ENCODE measurements around the gene KCND3.

Gene KCND3

GRCh38 chr1:111841746-111842145 lies 147.7 kb downstream of the KCND3 start:
- H3K36me3 ChIP-seq (ENCODE audit: control insufficient read depth, insufficient read depth, low read length), result no peaks in the 10 kb centered on the region
- no peaks in the 10 kb centered on the region for H3K9me3 ChIP-seq (ENCODE audit: control insufficient read depth, low read length)
- no peak overlapping the region for H3K27ac ChIP-seq (ENCODE audit: insufficient read depth, low read depth, low read length, poor library complexity, severe bottlenecking)
- 92 to 96% methylated on average over 1 to 2 of the region's 2 CpGs for WGBS, 2 experiments
- H3K4me3 ChIP-seq (ENCODE audit: insufficient read depth, low read depth, low read length), result no peak overlapping the region
- H3K4me1 ChIP-seq (ENCODE audit: control insufficient read depth, insufficient read depth, low read length), result no peaks in the 10 kb centered on the region
- H3K27me3 ChIP-seq (ENCODE audit: control insufficient read depth, insufficient read depth, low read length, poor library complexity, severe bottlenecking), result no peaks in the 10 kb centered on the region

- H3K4me3 ChIP-seq (ENCODE audit: insufficient read depth, low read depth, low read length), result no peak overlapping the region
- H3K36me3 ChIP-seq (ENCODE audit: control insufficient read depth, insufficient read depth, low read length), result no peaks in the 10 kb centered on the region
- WGBS, 2 experiments, result 84 to 88% methylated on average over 7 of the region's 7 CpGs
- no peaks in the 10 kb centered on the region for H3K27me3 ChIP-seq (ENCODE audit: control insufficient read depth, insufficient read depth, low read length, poor library complexity, severe bottlenecking)
- H3K9me3 ChIP-seq (ENCODE audit: control insufficient read depth, low read length), result no peaks in the 10 kb centered on the region
- no peaks in the 10 kb centered on the region for H3K4me1 ChIP-seq (ENCODE audit: control insufficient read depth, insufficient read depth, low read length)
- H3K27ac ChIP-seq (ENCODE audit: insufficient read depth, low read depth, low read length, poor library complexity, severe bottlenecking), result no peak overlapping the region
Measured at GRCh38 chr1:111841189-111841588, 148.3 kb downstream of the KCND3 start.

- no peak overlapping the region for H3K4me3 ChIP-seq (ENCODE audit: insufficient read depth, low read depth, low read length)
- 86 to 89% methylated on average over 7 of the region's 7 CpGs for WGBS, 2 experiments
- no peaks in the 10 kb centered on the region for H3K36me3 ChIP-seq (ENCODE audit: control insufficient read depth, insufficient read depth, low read length)
- H3K4me1 ChIP-seq (ENCODE audit: control insufficient read depth, insufficient read depth, low read length), result no peaks in the 10 kb centered on the region
- no peak overlapping the region for H3K27ac ChIP-seq (ENCODE audit: insufficient read depth, low read depth, low read length, poor library complexity, severe bottlenecking)
- no peaks in the 10 kb centered on the region for H3K9me3 ChIP-seq (ENCODE audit: control insufficient read depth, low read length)
- H3K27me3 ChIP-seq (ENCODE audit: control insufficient read depth, insufficient read depth, low read length, poor library complexity, severe bottlenecking), result no peaks in the 10 kb centered on the region
Measured at GRCh38 chr1:111837393-111837792, 152.1 kb downstream of the KCND3 start.

GRCh38 chr1:111836111-111836510 lies 153.4 kb downstream of the KCND3 start:
- Histone ChIP-seq H3K4me1 (ENCODE audit: control insufficient read depth, insufficient read depth, low read length) (no peaks in the 10 kb centered on the region), H3K27ac (ENCODE audit: insufficient read depth, low read depth, low read length, poor library complexity, severe bottlenecking) (no peak overlapping the region), H3K27me3 (ENCODE audit: control insufficient read depth, insufficient read depth, low read length, poor library complexity, severe bottlenecking) (no peaks in the 10 kb centered on the region), H3K36me3 (ENCODE audit: control insufficient read depth, insufficient read depth, low read length) (no peaks in the 10 kb centered on the region), H3K4me3 (ENCODE audit: insufficient read depth, low read depth, low read length) (no peak overlapping the region), H3K9me3 (ENCODE audit: control insufficient read depth, low read length) (no peaks in the 10 kb centered on the region)
- WGBS, 2 experiments, result 96% methylated on average over 7 of the region's 7 CpGs

GRCh38 chr1:111835514-111835913 lies 154.0 kb downstream of the KCND3 start:
- Histone ChIP-seq H3K27me3 (ENCODE audit: control insufficient read depth, insufficient read depth, low read length, poor library complexity, severe bottlenecking) (no peaks in the 10 kb centered on the region), H3K36me3 (ENCODE audit: control insufficient read depth, insufficient read depth, low read length) (no peaks in the 10 kb centered on the region), H3K4me3 (ENCODE audit: insufficient read depth, low read depth, low read length) (no peak overlapping the region), H3K9me3 (ENCODE audit: control insufficient read depth, low read length) (no peaks in the 10 kb centered on the region), H3K4me1 (ENCODE audit: control insufficient read depth, insufficient read depth, low read length) (no peaks in the 10 kb centered on the region), H3K27ac (ENCODE audit: insufficient read depth, low read depth, low read length, poor library complexity, severe bottlenecking) (no peak overlapping the region)
- 93 to 98% methylated on average over 3 of the region's 3 CpGs for WGBS, 2 experiments

- 56 to 72% methylated on average over 5 of the region's 5 CpGs for WGBS, 2 experiments
- Histone ChIP-seq H3K4me3 (ENCODE audit: insufficient read depth, low read depth, low read length) (no peak overlapping the region), H3K4me1 (ENCODE audit: control insufficient read depth, insufficient read depth, low read length) (no peaks in the 10 kb centered on the region), H3K27ac (ENCODE audit: insufficient read depth, low read depth, low read length, poor library complexity, severe bottlenecking) (no peak overlapping the region), H3K9me3 (ENCODE audit: control insufficient read depth, low read length) (no peaks in the 10 kb centered on the region), H3K27me3 (ENCODE audit: control insufficient read depth, insufficient read depth, low read length, poor library complexity, severe bottlenecking) (no peaks in the 10 kb centered on the region), H3K36me3 (ENCODE audit: control insufficient read depth, insufficient read depth, low read length) (no peaks in the 10 kb centered on the region)
Measured at GRCh38 chr1:111834956-111835355, 154.5 kb downstream of the KCND3 start.

GRCh38 chr1:111833334-111833733 lies 156.1 kb downstream of the KCND3 start:
- 80 to 88% methylated on average over 4 of the region's 4 CpGs for WGBS, 2 experiments
- H3K9me3 ChIP-seq (ENCODE audit: control insufficient read depth, low read length), result no peaks in the 10 kb centered on the region
- no peaks in the 10 kb centered on the region for H3K4me1 ChIP-seq (ENCODE audit: control insufficient read depth, insufficient read depth, low read length)
- no peak overlapping the region for H3K4me3 ChIP-seq (ENCODE audit: insufficient read depth, low read depth, low read length)
- no peak overlapping the region for H3K27ac ChIP-seq (ENCODE audit: insufficient read depth, low read depth, low read length, poor library complexity, severe bottlenecking)
- no peaks in the 10 kb centered on the region for H3K27me3 ChIP-seq (ENCODE audit: control insufficient read depth, insufficient read depth, low read length, poor library complexity, severe bottlenecking)
- H3K36me3 ChIP-seq (ENCODE audit: control insufficient read depth, insufficient read depth, low read length), result no peaks in the 10 kb centered on the region

- Histone ChIP-seq H3K4me3 (ENCODE audit: insufficient read depth, low read depth, low read length) (no peak overlapping the region), H3K9me3 (ENCODE audit: control insufficient read depth, low read length) (no peaks in the 10 kb centered on the region), H3K27me3 (ENCODE audit: control insufficient read depth, insufficient read depth, low read length, poor library complexity, severe bottlenecking) (no peaks in the 10 kb centered on the region), H3K36me3 (ENCODE audit: control insufficient read depth, insufficient read depth, low read length) (no peaks in the 10 kb centered on the region), H3K4me1 (ENCODE audit: control insufficient read depth, insufficient read depth, low read length) (peaks cover 4% of the 10 kb centered on the region), H3K27ac (ENCODE audit: insufficient read depth, low read depth, low read length, poor library complexity, severe bottlenecking) (no peak overlapping the region)
- WGBS, 2 experiments, result 90 to 91% methylated on average over 10 of the region's 10 CpGs
Measured at GRCh38 chr1:111832521-111833155, 156.8 kb downstream of the KCND3 start.

GRCh38 chr1:111831153-111831552 lies 158.3 kb downstream of the KCND3 start:
- no peak overlapping the region for H3K4me3 ChIP-seq (ENCODE audit: insufficient read depth, low read depth, low read length)
- 65 to 69% methylated on average over 1 of the region's 1 CpG for WGBS, 2 experiments
- peaks cover 4% of the 10 kb centered on the region for H3K4me1 ChIP-seq (ENCODE audit: control insufficient read depth, insufficient read depth, low read length)
- H3K9me3 ChIP-seq (ENCODE audit: control insufficient read depth, low read length), result no peaks in the 10 kb centered on the region
- no peak overlapping the region for H3K27ac ChIP-seq (ENCODE audit: insufficient read depth, low read depth, low read length, poor library complexity, severe bottlenecking)
- no peaks in the 10 kb centered on the region for H3K27me3 ChIP-seq (ENCODE audit: control insufficient read depth, insufficient read depth, low read length, poor library complexity, severe bottlenecking)
- H3K36me3 ChIP-seq (ENCODE audit: control insufficient read depth, insufficient read depth, low read length), result no peaks in the 10 kb centered on the region

- Histone ChIP-seq H3K27ac (ENCODE audit: insufficient read depth, low read depth, low read length, poor library complexity, severe bottlenecking) (no peak overlapping the region), H3K36me3 (ENCODE audit: control insufficient read depth, insufficient read depth, low read length) (no peaks in the 10 kb centered on the region), H3K9me3 (ENCODE audit: control insufficient read depth, low read length) (no peaks in the 10 kb centered on the region), H3K4me1 (ENCODE audit: control insufficient read depth, insufficient read depth, low read length) (peaks cover 4% of the 10 kb centered on the region), H3K4me3 (ENCODE audit: insufficient read depth, low read depth, low read length) (no peak overlapping the region), H3K27me3 (ENCODE audit: control insufficient read depth, insufficient read depth, low read length, poor library complexity, severe bottlenecking) (no peaks in the 10 kb centered on the region)
- 86 to 88% methylated on average over 6 of the region's 6 CpGs for WGBS, 2 experiments
Measured at GRCh38 chr1:111827946-111828345, 161.5 kb downstream of the KCND3 start.

- Histone ChIP-seq H3K4me3 (ENCODE audit: insufficient read depth, low read depth, low read length) (no peak overlapping the region), H3K9me3 (ENCODE audit: control insufficient read depth, low read length) (no peaks in the 10 kb centered on the region), H3K27ac (ENCODE audit: insufficient read depth, low read depth, low read length, poor library complexity, severe bottlenecking) (no peak overlapping the region), H3K27me3 (ENCODE audit: control insufficient read depth, insufficient read depth, low read length, poor library complexity, severe bottlenecking) (no peaks in the 10 kb centered on the region), H3K36me3 (ENCODE audit: control insufficient read depth, insufficient read depth, low read length) (no peaks in the 10 kb centered on the region), H3K4me1 (ENCODE audit: control insufficient read depth, insufficient read depth, low read length) (peaks cover 4% of the 10 kb centered on the region)
- 83 to 90% methylated on average over 4 of the region's 4 CpGs for WGBS, 2 experiments
Measured at GRCh38 chr1:111826278-111826677, 163.2 kb downstream of the KCND3 start.

Measured in ectodermal cell (in vitro differentiated cells).